GM18907 (cell line): Measurements from ENCODE around the gene SORT1.

Source experiments
- ATAC-seq: cut with Tn5 transposase; IDR thresholded peaks from one replicate; pipeline ENCODE4 v1.9.1; 2021; ENCODE audit warnings: mild to moderate bottlenecking, moderate library complexity; ENCODE audit not compliant: unreplicated experiment

SORT1 gene

DNA sequence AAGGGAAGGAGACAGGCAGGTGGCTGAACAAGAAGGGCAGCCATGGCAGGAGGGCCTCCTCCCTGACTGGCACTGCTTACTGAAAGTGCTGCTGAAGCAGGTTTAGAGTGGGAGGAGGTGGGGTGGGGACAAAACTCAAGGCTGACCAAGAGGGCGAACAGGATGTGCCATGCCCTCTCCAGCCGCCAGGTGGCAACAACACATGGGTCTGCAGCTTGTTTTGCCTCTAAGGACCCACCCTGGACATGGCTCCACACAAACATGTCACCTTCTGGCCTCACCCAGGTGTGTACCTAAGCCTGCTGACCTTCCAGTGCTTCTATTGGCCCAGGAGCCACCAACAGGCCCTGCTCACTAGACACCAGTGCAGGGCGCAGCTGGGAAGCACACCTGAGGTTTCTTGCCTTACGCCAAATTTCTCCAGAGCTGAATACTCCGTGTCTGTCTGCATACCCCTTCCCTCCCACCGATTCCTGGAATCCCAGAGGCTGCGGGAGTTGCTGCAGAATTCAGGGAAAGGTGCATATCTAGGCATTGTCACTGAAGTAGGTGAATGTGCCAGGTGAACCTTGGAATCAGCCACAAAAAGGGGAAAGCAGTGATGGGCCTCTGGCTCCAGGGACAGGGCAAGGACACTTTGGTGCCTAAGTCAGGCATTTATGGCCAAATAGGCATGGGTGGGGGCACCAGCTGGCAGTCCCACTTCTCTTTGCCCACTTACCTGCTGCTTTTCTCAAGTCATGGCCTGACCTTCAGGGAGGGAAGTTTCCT lies 120.1 kb downstream of the SORT1 start:
- peak; percentile 85 for ATAC-seq

DNA sequence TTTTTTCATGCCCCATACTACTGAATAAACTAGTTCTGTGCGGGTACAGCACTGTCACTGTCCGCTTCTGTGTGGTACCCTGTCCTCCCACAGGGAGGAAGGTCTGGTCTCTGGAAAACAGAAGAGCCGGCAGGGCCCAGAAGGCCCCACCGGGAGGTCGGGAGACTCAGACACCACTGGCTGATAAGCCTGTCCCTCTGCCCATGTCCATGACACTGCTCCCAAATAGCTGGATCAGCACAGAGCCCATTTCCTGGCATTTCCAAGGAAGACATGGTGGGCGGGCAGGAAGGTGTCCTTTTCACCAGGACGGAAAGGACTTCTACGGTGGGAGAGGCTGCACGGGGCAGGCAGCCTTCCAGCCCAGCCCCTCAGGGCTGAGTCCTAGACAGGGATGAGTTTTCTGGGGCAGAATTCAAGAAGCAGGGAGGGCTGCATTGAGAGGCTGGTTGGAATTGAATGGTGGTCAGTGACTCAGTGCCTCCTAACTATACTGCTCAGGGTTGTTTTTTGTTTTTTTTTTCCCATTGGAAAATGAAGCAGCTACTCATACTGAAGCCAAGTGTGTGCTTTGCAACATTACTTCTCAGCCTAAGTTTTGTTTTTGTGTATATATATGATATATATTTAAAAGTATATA lies 121.9 kb downstream of the SORT1 start:
- ATAC-seq, result no peak

DNA sequence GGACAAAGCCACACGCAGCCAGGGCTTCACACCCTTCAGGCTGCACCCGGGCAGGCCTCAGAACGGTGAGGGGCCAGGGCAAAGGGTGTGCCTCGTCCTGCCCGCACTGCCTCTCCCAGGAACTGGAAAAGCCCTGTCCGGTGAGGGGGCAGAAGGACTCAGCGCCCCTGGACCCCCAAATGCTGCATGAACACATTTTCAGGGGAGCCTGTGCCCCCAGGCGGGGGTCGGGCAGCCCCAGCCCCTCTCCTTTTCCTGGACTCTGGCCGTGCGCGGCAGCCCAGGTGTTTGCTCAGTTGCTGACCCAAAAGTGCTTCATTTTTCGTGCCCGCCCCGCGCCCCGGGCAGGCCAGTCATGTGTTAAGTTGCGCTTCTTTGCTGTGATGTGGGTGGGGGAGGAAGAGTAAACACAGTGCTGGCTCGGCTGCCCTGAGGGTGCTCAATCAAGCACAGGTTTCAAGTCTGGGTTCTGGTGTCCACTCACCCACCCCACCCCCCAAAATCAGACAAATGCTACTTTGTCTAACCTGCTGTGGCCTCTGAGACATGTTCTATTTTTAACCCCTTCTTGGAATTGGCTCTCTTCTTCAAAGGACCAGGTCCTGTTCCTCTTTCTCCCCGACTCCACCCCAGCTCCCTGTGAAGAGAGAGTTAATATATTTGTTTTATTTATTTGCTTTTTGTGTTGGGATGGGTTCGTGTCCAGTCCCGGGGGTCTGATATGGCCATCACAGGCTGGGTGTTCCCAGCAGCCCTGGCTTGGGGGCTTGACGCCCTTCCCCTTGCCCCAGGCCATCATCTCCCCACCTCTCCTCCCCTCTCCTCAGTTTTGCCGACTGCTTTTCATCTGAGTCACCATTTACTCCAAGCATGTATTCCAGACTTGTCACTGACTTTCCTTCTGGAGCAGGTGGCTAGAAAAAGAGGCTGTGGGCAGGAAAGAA lies 122.9 kb downstream of the SORT1 start:
- no peak for ATAC-seq

DNA sequence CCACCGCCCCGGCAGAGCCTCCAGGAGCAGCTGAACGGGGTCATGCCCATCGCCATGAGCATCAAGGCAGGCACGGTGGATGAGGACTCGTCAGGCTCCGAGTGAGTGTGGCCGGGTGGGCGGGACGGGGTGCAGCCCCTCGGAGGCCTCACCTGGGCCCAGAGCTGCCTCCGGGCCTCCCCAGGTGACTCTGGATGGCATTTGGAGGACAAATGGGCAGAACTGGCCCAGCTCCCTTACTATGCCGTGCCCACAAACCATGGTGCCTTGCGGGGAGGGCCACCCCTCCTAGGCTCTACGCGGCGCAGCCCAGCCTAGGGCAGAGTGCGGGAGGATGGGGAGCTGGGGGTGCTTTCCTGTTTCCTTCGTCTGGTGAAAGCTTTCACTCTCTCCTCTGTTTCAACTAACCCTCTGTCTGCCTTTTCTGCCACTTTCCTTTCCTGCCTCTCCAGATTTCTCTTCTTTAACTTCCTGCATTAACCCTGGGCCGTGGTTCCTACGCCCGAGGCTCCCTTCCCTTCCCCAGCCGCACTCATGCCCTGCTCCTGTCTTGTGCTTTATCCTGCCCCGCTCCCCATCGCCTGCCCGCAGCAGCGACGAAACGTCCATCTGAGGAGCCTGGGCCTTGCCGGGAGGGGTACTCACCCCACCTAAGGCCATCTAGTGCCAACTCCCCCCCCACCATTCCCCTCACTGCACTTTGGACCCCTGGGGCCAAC lies 124.0 kb downstream of the SORT1 start:
- no peak for ATAC-seq

DNA sequence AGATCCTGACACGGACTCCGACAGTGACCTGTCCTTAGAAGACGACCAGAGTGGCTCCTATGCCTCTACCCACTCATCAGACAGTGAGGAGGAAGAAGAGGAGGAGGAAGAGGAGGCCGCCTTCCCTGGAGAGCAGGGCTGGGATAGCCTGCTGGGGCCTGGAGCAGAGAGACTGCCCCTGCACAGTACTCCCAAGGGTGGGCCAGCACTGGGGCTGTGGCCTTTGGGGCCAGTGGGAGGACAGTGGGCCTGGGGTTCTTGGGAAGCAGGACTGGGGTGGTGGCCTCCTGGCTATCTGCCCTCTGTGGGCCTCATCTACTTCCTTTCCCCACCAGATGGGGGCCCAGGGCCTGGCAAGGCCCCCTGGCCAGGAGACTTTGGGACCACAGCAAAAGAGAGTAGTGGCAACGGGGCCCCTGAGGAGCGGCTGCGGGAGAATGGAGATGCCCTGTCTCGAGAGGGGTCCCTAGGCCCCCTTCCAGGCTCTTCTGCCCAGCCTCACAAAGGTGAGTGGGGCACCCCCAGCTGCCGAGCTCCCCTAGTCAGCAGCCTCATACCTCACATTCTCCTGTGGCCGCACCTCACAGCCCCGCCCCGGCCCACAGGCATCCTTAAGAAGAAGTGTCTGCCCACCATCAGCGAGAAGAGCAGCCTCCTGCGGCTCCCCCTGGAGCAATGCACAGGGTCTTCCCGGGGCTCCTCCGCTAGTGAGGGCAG lies 124.7 kb downstream of the SORT1 start:
- ATAC-seq, result no peak

DNA sequence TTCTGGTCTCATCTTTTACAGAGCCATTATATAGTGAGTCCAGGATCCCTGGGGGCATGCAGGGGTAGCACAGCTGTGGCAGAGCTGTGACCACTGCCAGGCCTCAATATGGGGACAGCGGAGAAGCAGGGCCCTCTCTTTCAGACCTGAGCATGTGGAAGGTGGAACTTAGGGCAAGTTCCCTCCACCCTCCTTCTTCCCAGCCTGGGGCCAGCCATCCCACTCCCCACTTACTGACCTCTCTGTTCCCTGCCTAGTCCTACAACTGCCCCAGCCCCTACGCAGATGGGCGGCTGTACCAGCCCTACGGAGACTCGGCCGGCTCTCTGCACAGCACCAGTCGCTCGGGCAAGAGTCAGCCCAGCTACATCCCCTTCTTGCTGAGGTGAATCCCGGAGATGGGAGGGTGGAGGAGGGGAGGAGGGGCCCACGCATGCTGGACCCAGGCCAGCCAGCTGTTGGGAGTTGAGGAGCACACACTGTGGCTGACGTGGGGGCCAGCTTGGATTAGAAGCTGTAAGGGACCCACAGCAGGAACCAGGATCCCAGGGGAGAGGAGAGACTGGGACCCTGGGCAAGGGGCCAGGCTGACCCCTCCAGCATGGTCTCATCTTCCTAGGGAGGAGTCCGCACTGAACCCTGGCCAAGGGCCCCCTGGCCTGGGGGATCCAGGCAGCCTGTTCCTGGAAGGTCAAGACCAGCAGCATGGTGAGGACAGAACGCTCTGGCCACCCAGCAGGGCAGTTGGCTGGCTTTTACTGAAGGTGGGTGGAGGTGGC lies 125.5 kb downstream of the SORT1 start:
- ATAC-seq, result no peak

DNA sequence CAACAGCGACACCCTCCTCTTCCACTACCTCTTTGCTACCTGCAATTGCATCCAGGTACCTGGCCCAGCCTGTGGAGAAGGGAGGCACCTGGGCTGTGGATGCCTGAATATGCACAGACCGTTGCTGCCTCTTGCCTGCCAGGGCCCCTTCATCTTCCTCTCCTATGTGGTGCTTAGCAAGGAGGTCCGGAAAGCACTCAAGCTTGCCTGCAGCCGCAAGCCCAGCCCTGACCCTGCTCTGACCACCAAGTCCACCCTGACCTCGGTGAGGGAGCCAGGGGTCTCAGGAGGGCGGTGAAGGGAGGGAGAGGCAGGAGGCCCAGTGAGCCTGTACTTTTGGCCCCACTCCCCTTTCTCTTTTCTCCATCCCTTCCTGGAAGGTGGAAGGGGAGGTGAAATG lies 126.3 kb downstream of the SORT1 start:
- no peak for ATAC-seq

DNA sequence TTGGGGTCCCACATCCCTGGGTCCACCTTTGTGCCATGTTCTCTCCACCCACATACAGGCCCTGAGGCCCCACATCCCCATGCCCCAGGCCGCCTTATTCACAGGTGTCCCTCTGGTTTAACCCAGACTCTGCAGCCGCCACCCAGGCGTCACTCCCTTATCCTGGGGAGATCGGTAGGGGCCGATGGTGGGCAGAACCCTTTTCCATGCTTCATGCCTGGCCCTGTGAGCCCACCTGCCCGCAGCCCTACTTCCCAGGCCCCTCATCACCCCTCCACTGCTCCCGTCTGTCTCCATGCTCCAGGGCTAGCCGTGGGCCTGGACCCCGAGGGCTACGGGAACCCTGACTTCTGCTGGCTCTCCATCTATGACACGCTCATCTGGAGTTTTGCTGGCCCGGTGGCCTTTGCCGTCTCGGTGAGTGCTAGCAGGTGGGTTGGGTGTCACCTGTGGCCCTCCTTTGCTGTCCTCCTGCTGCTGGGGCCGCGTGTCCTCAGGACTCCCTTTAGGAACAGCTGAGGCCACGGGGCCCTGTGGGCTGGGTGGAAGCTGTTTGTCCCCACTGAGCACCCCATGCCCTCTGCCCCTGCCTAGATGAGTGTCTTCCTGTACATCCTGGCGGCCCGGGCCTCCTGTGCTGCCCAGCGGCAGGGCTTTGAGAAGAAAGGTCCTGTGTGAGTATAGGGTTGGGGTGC lies 126.9 kb downstream of the SORT1 start:
- no peak for ATAC-seq

DNA sequence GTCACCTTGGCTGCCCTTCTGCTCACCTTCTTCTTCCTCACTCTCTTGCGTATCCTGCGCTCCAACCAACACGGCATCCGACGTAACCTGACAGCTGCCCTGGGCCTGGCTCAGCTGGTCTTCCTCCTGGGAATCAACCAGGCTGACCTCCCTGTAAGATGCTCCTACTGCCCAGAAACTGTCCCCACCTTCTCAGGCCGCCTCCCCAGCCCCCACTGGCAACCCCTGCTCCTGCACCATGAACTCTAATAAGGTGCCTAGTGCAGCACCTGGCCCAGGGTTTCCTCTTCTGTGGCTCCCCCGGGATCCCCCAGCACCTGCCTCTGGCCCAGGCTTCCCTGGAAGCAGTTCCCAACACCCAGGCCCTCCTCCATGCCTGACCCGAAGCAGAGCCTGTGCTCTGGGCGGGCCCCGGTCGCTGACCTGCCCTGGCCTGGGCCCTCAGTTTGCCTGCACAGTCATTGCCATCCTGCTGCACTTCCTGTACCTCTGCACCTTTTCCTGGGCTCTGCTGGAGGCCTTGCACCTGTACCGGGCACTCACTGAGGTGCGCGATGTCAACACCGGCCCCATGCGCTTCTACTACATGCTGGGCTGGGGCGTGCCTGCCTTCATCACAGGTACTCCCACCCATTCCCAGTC lies 127.6 kb downstream of the SORT1 start:
- ATAC-seq, result no peak

DNA sequence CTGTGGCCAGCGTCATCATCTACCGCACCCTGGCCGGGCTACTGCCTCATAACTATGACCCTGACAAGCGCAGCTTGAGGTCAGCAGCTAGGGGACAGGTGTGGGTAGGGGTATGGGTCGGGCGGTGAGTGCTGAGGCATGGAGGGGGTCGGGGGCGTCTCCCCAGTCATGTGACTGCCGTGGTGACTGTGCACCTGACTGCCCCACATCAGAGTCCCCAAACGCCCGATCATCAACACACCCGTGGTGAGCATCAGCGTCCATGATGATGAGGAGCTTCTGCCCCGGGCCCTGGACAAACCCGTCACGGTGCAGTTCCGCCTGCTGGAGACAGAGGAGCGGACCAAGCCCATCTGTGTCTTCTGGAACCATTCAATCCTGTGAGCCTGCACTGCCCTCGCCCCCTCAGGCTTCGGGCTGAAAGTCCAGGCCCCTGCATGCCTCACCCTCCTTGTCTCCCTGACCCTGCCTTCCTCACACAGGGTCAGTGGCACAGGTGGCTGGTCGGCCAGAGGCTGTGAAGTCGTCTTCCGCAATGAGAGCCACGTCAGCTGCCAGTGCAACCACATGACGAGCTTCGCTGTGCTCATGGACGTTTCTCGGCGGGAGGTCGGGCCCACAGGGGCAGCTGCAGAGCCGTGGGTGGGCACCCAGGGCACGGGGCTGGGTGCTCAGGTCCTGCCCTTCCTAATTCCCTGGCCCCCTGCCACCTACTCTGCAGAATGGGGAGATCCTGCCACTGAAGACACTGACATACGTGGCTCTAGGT lies 128.3 kb downstream of the SORT1 start:
- no peak for ATAC-seq

DNA sequence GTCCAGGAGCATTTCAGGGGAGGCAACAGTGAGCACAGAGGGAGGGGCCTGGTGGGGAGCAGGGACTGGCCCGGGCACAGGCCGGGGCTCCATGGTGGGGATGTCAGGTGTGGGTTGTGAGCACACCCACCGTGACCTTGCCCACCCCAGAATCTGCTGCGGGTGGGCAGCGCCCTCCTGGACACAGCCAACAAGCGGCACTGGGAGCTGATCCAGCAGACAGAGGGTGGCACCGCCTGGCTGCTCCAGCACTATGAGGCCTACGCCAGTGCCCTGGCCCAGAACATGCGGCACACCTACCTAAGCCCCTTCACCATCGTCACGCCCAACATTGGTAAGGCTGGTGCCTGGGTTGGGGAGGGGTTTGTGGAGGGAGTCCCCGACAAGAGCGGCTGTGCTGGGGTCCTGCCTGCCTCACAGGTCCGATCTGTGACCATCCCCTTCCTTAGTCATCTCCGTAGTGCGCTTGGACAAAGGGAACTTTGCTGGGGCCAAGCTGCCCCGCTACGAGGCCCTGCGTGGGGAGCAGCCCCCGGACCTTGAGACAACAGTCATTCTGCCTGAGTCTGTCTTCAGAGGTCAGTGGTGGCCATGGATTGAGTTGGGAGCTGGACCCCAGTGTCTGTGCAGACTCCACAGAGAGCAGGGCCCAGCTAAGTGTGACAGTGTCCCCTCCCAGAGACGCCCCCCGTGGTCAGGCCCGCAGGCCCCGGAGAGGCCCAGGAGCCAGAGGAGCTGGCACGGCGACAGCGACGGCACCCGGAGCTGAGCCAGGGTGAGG lies 129.1 kb downstream of the SORT1 start:
- ATAC-seq, result no peak

DNA sequence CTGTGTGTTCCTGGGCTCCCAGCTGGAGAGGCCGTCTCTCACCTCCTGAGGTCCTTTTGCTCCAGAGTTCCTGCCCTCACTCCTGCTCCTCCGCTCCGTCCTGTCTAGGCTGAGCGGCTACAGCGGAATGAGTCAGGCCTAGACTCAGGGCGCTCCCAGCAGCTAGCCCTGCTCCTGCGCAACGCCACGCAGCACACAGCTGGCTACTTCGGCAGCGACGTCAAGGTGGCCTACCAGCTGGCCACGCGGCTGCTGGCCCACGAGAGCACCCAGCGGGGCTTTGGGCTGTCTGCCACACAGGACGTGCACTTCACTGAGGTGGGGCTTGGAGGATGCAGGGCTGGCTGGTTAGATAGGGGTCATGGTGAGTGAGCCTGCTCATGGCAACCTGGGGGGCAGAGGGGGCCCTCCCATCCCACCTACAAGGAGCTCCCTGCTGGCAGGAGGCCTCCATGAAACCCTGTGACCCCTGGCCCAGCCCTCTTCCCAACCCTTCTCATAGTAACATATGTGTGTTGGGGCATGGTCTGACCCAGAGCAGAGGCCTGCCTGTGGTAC lies 129.9 kb downstream of the SORT1 start:
- ATAC-seq, result no peak

DNA sequence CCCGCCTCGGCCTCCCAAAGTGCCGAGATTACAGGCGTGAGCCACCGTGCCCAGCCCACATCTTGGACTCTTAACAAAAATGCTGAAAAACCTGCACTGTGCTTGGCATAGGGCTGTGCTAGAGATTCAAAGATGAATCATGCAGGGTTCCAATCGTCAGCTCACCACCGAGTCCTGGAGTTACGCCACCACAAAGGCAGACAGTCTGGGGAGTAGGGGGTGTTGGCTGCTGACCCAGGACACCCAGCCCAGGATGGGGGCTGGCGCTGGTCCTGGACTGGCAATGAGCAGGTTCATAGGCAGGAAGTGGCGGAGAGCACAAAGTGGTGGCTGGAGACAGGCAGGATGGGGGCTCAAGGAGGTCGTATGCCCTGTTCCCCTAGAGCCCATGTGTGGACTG lies 130.8 kb downstream of the SORT1 start:
- ATAC-seq, result no peak

DNA sequence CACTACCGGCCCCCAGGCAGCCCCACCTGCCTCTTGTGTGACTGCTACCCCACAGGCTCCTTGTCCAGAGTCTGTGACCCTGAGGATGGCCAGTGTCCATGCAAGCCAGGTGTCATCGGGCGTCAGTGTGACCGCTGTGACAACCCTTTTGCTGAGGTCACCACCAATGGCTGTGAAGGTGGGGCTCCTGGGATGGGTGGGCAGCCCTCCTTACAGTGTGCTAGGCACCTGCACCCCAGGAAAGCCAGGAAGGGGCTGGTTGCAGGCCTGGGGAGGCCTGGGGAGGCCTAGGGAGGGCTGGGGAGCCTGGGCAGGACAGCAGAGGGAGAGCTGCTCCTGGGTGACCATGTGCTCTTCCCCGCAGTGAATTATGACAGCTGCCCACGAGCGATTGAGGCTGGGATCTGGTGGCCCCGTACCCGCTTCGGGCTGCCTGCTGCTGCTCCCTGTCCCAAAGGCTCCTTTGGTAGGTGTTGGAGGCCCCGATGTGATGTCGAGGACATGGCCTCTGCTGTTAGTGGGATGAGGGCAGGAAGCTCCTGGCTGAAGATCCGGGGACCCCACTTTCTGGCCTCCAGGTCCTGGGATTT lies 131.9 kb downstream of the SORT1 start:
- ATAC-seq, result no peak

DNA sequence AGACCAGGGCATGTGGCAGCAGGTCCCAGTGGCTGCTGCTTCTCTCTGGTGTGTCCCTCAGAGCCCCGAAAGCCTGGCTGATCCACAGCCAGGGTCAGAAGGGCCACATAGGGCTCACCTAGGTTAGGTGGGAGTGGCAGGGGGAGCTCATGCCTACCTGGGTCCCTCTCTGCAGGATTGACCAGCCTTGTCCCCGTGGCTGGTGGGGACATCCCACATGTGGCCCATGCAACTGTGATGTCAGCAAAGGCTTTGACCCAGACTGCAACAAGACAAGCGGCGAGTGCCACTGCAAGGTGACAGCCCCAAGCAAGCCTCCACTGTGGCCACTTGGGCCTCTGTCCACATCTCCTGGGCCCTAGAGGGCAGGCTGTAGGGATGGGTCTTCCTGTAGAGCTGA lies 132.7 kb downstream of the SORT1 start:
- no peak for ATAC-seq

DNA sequence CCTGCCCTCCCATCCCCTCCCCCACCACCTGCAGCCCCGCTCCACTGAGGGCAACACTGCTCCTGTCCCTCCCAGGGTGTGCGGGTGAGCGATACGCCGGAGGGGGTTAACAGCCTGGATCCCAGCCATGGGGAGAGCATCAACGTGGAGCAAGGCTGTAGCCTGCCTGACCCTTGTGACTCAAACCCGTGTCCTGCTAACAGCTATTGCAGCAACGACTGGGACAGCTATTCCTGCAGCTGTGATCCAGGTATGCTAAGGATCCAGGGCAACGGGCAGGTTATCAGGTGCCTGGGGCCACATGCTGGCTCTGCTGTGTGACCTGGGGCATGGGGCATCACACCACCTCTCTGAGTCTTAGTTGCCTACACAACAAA lies 133.4 kb downstream of the SORT1 start:
- ATAC-seq, result no peak
